ENCODE results near the gene CALCB. TPM values are rescaled to one million over a fixed set of nuclear protein-coding genes. Genes with fewer than 3 reads are reported as not detected.

The CALCB gene
- total RNA-seq, 4 donors from 2014 or later = 0.34 to 0.44 (median 0.38) TPM; not detected in 1

GRCh38 chr11:15115686-15116085, 42.3 kb downstream of the CALCB start:
- TF ChIP-seq CTCF (IDR thresholded peaks at IDR 0.05; ENCODE audit: low read depth) = no peak

GRCh38 chr11:15117751-15118150, 44.4 kb downstream of the CALCB start:
- no peak for TF ChIP-seq CTCF (IDR thresholded peaks at IDR 0.05; ENCODE audit: low read depth)

GRCh38 chr11:15118431-15118830, 45.0 kb downstream of the CALCB start:
- TF ChIP-seq CTCF (IDR thresholded peaks at IDR 0.05; ENCODE audit: low read depth) = no peak

GRCh38 chr11:15119352-15119751, 46.0 kb downstream of the CALCB start:
- no peak for TF ChIP-seq CTCF (IDR thresholded peaks at IDR 0.05; ENCODE audit: low read depth)

- no peak for TF ChIP-seq CTCF (IDR thresholded peaks at IDR 0.05; ENCODE audit: low read depth)
Measured at GRCh38 chr11:15119826-15120225, 46.4 kb downstream of the CALCB start.

- TF ChIP-seq CTCF (IDR thresholded peaks at IDR 0.05; ENCODE audit: low read depth) = no peak
Measured at GRCh38 chr11:15123849-15124248, 50.5 kb downstream of the CALCB start.

- TF ChIP-seq CTCF (IDR thresholded peaks at IDR 0.05; ENCODE audit: low read depth) = no peak
Measured at GRCh38 chr11:15124528-15124927, 51.1 kb downstream of the CALCB start.

Data from subcutaneous adipose tissue (tissue), 4 donors.